Measurements from ENCODE around the gene TXNRD2.

- TF ChIP-seq POLR2AphosphoS5 (IDR thresholded peaks at IDR 0.05; ENCODE audit: low read depth, low read length) = no peak
- TF ChIP-seq REST (IDR thresholded peaks at IDR 0.05; ENCODE audit: insufficient read depth in 1 of 2, low read depth in 2 of 2, low read length in 2 of 2) = no peak
- TF ChIP-seq SIN3A (IDR thresholded peaks at IDR 0.05; ENCODE audit: borderline replicate concordance, insufficient read depth, low read length) = no peak
- no peak for TF ChIP-seq TAF1 (IDR thresholded peaks at IDR 0.05; ENCODE audit: borderline replicate concordance, insufficient read depth, low read length)
Measured at GRCh38 chr22:19989725-19990067, 48.1 kb upstream of the TXNRD2 start.
